ENCODE results near the gene ULBP3.
"Not testable (repeated sequence)": the region's sequence is repeated elsewhere in the genome, so short reads cannot be mapped to it uniquely, and the experiment has no call there.

ULBP3 gene

DNA sequence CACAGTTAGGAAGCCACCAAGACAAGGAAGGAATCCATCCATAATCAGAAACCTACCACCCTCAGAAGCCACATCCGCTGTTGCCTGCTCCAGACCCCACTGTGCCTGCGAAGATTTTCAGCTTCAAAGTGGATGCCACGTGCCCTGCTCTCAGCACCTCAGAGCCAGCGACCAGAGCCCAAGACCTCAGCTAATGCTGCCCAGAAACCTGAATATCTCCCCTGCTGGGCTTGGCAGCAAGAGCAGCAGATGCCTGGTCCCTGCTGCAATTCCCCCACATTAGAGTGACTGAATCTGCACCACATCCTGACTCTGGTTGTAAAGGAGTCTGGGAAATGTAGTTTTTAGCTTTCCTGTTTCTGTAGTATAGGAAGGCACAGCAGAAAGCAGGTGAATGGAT, 10.7 kb upstream of the ULBP3 start:
- DNase-seq (ENCODE audit: insufficient read length, low spot score): no peak
- TF ChIP-seq, protein P1, sequence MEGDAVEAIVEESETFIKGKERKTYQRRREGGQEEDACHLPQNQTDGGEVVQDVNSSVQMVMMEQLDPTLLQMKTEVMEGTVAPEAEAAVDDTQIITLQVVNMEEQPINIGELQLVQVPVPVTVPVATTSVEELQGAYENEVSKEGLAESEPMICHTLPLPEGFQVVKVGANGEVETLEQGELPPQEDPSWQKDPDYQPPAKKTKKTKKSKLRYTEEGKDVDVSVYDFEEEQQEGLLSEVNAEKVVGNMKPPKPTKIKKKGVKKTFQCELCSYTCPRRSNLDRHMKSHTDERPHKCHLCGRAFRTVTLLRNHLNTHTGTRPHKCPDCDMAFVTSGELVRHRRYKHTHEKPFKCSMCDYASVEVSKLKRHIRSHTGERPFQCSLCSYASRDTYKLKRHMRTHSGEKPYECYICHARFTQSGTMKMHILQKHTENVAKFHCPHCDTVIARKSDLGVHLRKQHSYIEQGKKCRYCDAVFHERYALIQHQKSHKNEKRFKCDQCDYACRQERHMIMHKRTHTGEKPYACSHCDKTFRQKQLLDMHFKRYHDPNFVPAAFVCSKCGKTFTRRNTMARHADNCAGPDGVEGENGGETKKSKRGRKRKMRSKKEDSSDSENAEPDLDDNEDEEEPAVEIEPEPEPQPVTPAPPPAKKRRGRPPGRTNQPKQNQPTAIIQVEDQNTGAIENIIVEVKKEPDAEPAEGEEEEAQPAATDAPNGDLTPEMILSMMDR (IDR thresholded peaks at IDR 0.05; ENCODE audit: insufficient read depth, missing control alignments): no peak
- FAIRE-seq: no peak

DNA sequence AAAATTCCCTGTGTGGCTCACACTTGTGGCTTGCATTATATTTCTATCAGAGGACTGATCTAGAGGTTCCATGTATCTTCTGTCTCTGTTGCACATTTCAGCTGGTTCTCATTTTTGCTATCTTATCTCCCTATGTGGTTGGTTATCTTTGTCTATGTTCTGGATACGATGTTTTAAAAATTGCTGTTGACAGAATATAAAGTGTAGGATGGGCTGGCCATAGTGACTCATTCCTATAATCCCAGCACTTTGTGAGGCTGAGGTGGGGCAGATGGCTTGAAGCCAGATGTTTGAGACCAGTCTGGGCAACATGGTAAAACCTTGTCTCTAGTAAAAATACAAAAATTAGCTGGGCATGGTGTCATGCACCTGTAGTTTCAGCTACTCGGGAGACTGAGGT, 9.9 kb upstream of the ULBP3 start:
- TF ChIP-seq, protein P1 (IDR thresholded peaks at IDR 0.05; ENCODE audit: insufficient read depth, missing control alignments): no peak
- DNase-seq (ENCODE audit: insufficient read length, low spot score): no peak
- FAIRE-seq: no peak

GRCh38 chr6:150076196-150076893, 7.4 kb upstream of the ULBP3 start:
- TF ChIP-seq, protein P1 (IDR thresholded peaks at IDR 0.05; ENCODE audit: insufficient read depth, missing control alignments): no peak
- DNase-seq (ENCODE audit: insufficient read length, low spot score) (no peak), FAIRE-seq (no peak)

DNA sequence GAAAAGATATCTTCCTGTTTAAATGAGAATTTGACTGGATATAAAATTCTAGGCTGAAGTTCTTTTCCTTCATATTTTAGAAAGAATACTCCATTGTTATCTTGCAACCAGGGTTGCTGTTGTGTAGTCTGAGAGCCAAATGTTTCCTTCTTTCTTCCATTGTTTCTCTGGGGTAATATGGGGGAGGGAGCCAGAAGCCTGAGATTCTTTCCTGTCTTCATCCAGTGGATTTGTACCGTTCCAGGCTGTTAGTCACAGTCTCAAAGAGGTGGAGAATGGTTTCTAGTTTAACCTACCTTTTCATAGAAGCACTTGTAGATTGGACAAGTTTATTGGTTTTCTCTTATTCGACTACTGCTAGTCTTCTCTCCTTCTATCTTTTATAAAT, 6.1 kb upstream of the ULBP3 start:
- TF ChIP-seq, protein P1 (IDR thresholded peaks at IDR 0.05; ENCODE audit: insufficient read depth, missing control alignments): no peak
- FAIRE-seq: no peak

GRCh38 chr6:150074396-150075033, 5.6 kb upstream of the ULBP3 start:
- DNase-seq (ENCODE audit: insufficient read length, low spot score); FAIRE-seq: not testable (repeated sequence)

More for the DNA sequence above, 6.1 kb upstream of the ULBP3 start:
- DNase-seq (ENCODE audit: insufficient read length, low spot score): no peak

DNA sequence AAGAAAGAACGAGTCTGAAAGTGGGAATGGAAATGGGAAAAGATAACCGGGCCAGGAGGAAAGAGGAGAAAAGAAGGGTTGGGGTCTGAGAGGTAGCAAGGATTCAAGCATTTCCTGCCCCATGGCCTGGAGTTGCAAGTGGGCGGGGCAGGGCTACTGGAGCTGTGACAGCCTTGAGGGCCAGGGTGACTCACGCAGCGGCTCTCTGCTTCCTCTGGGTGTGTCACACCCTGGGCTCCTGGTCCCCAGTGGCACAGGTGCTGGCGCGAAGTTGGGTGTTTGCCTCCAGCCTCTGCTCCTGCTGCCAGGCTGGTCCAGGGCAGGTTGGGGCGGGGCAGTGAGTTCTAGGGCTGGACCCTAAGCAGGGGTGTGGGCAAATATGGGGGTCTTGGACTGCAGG, 3.3 kb upstream of the ULBP3 start:
- TF ChIP-seq, protein P1 (IDR thresholded peaks at IDR 0.05; ENCODE audit: insufficient read depth, missing control alignments): no peak
- DNase-seq (ENCODE audit: insufficient read length, low spot score) (no peak), FAIRE-seq (no peak)

- no peak for FAIRE-seq
- TF ChIP-seq, protein P1 (IDR thresholded peaks at IDR 0.05; ENCODE audit: insufficient read depth, missing control alignments): no peak
Observed at GRCh38 chr6:150070236-150070818, 1.4 kb upstream of the ULBP3 start.

More at GRCh38 chr6:150070236-150070818, 1.4 kb upstream of the ULBP3 start:
- no peak for DNase-seq (ENCODE audit: insufficient read length, low spot score)

All from D721Med (cell line).